DMS79 treated with DMSO at 0.1 percent for 48 hours (cell line): ENCODE data around the gene OR10K2.
"Not testable (repeated sequence)": the region's sequence is repeated elsewhere in the genome, so short reads cannot be mapped to it uniquely, and the experiment has no call there.

Experiments used
- DNase-seq: peaks from one replicate; lab custom pipeline; 2025; lab: John Stamatoyannopoulos, UW

OR10K2 gene, protein sequence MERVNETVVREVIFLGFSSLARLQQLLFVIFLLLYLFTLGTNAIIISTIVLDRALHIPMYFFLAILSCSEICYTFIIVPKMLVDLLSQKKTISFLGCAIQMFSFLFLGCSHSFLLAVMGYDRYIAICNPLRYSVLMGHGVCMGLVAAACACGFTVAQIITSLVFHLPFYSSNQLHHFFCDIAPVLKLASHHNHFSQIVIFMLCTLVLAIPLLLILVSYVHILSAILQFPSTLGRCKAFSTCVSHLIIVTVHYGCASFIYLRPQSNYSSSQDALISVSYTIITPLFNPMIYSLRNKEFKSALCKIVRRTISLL

DNA sequence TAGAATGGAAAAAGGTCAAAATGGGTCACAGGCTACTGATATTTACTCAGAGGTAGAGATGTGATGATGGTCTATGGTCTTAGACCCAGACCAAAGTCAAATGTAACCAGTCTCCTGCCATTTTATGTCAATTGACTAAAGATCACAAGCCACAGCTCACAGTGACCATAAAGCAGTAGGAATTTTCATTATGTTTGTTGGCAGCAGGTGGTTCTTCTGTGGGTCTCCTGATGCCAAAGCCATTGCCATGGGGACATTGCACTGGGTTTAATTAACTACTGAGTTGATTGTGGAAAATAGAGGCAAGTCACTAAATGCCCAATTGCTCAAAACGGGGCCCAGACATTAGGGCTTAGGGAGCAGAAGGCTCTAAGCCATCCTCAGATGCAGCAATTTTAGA is at the start of gene OR10K2:
TSS of gene OR10K2 (minus strand) at position 101 of the 400 bp plus-strand sequence. CDS start 5,371 bp downstream, outside the sequence.
- no peak for DNase-seq

DNA sequence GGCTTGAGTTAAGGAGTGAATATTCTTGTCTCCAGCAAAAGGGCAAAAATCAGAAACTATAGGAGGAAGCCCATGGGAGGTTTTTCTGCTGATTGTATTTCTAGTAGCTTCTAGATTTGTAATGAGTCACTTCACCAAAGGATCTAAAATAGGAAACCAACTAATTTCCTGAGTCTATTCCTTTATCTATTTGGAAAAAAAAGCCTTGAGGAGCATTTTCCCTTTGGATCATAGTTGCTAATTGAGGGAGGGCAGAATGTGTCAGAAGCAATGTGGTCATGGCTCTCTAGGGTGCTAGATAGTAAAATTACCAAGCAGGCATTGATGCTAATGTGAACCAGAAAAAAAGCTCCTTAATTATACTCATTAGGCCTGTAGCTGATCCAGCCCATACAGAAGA is 45.9 kb upstream of the OR10K2 start, which contains the start of gene OR10R2:
TSS of gene OR10R2 (plus strand) at position 301 of the 400 bp plus-strand sequence. CDS start 106 bp downstream, outside the sequence.
- DNase-seq: no peak

DNA sequence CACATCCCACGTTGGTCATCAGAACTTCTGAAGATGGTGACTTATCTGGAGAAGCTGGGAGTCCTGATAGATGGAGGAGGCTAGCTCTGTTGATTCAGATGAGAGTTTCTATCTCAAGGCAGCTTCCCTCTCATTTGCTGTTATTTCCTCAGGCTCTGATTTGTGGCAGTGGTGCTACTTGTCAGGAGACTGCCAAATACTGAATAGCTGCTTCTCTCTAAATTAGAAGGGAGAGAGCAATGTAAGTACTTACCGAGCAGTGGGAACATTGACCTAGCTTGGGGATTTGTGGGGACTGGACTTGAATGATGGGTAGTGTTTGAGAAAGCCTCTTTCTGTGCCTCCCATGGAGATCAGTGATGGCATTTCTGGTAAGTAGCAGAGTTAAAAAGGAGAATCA is 35.5 kb upstream of the OR10K2 start, which contains the start of gene OR10K1:
TSS of gene OR10K1 (plus strand) at position 301 of the 400 bp plus-strand sequence. CDS start 3,728 bp downstream, outside the sequence.
- DNase-seq: no peak

DNA sequence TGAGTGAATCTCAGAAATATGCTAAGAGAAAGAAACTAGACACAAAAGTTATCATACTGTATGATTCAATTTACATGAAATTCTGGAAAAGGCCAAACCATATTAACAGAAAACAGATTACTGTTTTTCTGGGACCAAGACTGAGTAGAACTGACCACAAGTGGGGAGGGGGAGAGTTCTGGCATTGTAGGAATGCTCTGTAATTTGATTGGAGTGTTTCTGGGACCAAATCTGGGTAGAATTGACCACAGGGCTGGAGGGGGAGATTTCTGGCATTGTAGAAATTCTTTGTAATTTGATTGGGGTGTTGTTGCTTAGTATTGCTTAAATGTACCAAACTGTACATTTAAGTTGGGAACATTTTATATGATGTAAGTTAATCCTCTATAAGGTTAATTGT is 32.2 kb upstream of the OR10K2 start:
- DNase-seq: no peak

DNA sequence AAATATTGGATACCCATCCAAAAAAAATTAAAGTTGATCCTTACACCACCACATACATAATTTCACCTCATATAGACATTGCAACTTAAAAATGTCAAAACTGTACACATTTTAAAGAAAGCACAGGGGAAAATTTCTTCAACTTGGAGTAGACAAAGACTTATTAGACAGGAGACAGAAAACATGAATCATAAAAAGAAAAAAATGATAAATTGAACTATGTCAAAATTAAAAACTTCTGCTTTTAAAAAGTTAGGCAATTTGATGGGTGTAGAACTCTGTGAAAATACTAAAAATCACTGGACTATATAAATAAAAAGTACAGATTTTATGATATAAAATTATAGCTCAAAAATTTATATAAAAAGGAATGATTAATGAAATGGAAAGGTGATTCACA is 31.2 kb upstream of the OR10K2 start:
- DNase-seq: no peak

DNA sequence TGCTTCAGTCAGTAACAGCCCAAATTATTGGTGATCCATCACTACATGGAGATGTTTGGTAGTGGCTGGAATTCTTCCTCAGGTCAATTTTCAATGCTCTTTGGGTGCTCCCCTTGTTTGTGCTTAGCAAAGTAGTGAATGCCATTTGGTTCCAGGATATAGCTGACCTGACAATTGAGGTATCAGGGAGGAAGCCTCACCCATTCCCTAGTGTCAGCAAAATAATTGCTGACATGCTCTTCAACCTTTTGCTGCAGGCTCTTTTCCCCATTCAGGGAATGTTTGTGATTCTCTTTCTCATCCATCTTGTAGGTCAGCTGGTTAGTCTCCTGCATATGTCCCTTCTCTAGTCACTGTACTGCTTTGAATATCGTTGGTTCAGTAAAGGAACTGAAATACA is 28.5 kb upstream of the OR10K2 start:
- no peak for DNase-seq

DNA sequence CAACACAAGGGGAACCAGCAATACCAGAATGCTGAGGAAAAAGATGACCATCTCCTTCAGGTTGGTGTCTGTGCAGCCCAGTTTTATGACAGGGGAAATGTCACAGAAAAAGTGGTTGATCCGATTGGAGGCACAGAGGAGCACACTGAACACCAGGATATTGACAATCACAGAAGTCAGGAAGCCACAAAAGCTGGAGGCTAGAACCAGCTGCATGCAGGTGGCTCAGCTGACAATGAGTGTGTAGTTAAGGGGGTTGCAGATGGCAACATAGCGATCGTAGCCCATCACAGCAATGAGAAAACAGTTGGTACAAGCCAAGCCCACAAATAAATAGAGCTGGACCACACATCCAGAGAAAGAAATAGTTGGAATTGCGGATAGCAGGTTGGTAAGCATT is 19.3 kb upstream of the OR10K2 start:
- DNase-seq: no peak

DNA sequence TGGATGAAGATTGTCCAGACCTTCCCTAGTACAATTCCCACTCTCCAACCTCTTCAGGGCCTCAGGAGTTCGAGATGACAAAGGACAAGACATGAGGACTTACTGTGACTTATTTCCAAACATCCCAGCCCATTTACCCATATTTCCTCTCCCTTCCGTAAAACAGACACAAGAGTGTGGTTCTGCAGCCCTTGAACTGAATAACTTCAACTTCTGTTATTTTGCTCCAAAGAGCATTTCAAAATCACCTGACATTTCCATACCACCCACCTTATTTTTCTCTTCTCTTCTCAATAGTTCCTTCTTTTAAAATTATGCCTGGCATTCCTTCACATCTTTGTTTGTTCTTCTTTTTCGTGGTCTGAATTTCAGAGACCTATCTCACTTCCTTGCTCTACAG is 8.7 kb upstream of the OR10K2 start:
- DNase-seq: no peak

DNA sequence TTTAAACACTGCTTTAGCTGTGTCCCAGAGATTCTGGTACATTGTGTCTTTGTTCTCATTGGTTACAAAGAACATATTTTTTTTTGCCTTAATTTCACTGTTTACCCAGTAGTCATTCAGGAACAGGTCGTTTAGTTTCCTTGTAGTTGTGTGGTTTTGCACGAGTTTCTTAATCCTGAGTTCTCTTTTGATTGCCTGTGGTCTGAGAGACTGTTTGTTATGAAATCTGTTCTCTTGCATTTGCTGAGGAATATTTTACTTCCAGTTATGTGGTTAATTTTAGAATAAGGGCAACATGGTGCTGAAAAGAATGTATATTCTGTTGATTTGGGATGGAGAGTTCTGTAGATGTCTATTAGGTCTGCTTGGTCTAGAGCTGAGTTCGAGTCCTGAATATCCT is 4.1 kb upstream of the OR10K2 start:
- not testable (repeated sequence) for DNase-seq

DNA sequence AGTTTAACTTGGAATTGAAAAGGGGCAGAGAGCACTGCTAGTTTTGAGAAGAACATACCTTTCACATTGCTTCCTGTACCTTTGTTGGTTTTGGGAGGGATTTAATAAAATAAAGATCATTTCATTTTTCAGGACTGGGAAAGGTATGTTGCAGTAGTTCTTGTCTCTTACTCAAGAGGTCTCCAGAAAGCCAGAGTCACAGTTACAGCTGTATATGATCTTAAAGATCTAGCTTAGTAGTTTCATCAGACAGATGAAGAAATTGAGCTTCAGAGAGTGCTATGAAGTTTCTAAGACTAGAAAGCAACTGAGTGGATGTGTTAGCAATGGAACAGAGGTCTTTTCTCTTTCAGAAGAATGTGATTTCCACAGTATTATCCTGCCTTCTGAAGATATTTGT is 1.0 kb downstream of the OR10K2 start:
- no peak for DNase-seq

DNA sequence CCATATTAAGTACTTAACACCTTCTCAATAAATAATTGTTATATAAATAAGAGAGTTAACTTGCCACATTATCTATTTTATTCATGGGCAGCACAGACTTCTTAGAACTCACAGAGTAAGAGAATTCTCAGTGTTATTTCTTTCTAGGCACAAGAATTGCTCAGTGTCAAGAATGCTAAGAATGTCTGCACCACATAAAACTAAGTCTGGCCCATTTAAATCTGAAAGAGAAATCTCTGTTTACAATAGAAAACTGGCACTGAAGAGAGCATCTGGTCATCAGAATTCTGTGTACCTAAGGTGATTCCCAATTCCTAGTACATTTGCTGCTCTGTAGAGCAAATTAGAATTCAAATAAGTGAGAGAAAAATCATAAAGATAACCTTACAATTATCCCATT is 3.8 kb downstream of the OR10K2 start:
- no peak for DNase-seq

DNA sequence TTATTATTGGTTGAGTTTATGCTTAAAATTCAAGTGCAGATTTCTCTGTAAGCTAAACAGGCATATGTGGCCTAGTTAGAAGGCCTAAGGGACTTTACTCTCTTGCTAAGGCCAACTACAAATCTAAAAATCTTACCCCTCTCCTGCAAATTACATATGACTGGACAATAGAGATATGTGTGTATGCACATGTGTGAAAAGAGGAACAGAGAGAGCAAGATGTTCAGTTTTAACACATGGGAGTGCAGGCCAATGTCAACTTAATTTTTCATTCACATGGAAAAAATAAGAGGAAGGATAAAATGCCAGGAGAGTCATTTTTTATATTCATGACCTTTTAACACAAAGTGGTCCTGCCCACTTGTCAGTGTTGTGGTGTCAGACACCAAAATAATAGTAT is 8.5 kb downstream of the OR10K2 start:
- no peak for DNase-seq

DNA sequence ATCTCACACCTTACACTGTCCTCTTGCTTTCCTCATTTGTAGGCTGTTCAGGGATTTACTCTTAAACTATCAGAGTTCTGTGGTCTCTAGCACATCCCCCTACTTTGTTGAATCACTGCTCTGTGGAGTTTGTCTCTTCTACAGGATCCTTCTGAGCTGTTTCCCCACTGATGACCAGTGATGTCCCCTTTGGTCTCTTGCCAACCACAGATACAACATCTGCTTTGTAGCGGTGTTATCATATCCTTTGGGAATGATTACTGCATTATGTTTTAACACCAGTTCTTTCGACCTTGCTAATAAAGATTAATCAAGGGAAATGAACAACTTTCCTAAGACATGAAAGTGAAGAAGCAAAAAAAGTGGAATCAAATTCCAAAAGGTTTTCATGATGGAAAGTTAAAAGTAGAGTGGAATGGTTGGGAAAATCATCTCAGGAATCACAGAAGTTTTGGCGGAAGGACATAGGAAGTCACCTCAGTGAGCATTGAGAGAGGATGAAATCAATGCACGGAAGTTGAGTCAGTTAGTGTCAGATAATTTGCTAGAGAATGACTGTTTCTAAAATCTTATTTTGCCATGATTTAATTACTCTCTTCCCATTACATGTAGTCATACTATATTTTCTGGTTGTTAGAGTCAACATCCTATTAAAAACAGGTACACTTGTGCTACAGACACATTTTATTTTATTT is 11.2 kb downstream of the OR10K2 start:
- DNase-seq: no peak

DNA sequence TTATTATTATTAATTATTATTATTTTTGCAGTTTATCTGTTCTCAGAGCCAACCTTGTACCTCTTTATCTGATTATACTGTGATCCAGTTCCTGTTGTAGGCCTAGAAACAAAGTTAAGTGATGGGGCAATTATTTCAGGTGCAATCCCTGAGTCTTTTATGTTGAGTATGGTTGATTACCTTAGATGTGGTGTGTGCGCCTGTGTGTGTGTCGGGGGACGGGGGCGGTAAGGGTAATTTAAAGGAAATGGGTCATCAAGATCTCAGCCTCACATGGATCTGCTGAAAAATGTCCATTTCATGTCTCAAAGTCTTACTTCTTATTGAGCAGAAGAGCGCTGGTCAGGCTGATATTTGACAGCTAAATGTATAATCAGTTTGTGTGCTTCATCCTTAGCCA is 18.9 kb downstream of the OR10K2 start:
- no peak for DNase-seq

DNA sequence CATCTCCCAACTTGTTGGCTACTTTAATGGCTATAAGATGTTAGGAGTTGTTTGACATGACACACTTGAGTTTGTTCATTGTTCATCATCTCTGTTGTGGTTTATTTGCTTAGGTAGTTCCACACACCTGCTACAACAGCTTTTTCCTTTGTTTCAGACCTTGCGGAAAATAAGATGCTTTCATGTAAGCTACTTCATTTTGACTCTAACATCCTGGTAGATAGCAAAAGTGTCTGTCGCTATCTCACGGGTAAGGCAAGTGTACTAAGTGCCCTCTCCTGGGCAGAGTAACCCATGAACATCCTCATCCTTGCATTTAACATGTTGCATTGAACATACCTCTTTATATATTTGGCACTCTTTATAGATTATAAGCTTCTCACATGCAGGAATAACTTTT is 25.2 kb downstream of the OR10K2 start:
- DNase-seq: no peak

DNA sequence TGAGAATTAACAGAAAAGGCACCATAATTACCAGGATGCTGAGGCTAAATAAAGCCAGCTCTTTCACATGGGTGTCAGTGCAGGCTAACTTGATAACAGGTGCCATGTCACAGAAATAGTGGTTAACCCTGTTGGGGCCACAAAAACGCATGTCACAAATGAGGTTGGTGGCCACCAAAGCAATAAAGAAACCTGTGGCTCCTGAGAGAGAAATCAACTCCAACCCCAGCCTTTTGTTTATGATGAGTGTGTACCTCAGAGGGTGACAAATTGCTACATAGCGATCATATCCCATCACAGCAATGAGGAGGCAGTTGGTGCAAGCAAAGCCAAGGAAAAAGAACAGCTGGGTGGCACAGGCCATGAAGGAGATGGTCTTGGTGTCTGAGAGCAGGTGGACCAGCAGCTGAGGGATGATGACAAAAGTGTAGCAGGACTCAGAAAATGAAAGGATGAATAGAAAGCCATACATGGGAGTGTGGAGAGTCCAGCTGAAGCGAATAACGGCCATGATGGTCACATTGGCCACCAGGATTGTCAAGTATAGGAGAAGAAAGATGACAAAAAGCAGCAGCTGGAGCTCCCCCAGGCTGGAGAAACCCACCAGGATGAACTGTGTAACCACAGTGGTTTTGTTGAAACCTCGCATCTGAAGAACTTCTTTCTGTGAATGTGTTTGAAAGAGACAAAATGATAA is 27.1 kb downstream of the OR10K2 start, which contains the start of gene OR10T2:
TSS of gene OR10T2 (minus strand) at position 649 of the 697 bp plus-strand sequence. CDS start at position 649, 0 bp downstream.
- no peak for DNase-seq

DNA sequence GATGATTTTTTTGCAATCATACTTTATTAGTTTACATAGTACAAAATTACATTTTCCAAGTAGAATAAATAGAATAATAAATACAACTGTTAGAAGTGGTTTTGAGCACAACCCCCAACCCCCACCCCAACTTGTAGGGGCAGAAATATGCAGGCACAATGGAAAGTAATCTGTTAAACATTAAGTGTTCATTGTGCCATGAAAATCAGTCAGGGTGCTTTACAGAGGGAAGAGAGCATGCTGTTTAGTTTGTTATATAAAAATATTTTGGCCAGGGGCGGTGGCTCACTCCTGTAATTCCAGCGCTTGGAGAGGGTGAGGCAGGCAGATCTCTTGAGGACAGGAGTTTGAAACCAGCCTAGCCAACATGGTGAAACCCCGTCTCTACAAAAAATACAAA is 29.4 kb downstream of the OR10K2 start:
- no peak for DNase-seq

DNA sequence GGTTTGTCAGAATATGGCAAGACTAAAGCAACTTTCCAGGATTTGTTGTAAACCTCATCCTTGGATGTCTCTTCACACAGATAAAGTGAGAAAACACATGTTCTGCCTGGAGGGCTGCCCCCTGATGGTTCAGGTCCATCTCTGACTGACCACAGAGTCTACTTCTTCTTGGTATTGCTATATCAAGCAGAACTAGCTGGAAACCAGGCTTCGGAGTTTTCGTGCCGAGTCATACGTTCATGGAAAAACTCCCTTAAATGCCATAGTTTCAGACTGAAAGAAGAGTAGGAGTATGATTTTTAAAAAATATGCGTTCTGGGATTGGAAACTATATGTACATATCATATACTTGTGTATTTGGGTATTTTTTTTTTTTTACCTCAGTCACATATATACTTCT is 32.6 kb downstream of the OR10K2 start:
- DNase-seq: no peak

DNA sequence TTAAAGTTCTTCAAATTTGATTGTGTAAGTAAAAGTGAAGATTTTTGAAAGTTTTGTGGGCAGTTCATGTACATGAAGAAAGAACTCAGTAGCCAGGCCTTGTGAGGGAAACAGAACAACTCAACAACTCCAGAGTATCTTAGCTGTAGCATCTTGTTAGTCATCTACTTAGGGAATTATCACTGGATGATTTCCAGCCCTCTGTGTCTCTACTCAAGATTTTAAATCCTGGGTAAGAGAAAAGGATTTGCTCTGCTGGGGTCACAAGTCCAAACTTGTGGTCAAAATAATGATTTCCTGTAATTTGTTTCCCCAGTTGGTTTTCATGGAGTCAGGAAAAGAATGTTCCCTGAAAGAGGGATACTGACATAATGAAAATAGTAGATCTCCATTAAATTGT is 34.9 kb downstream of the OR10K2 start:
- no peak for DNase-seq

DNA sequence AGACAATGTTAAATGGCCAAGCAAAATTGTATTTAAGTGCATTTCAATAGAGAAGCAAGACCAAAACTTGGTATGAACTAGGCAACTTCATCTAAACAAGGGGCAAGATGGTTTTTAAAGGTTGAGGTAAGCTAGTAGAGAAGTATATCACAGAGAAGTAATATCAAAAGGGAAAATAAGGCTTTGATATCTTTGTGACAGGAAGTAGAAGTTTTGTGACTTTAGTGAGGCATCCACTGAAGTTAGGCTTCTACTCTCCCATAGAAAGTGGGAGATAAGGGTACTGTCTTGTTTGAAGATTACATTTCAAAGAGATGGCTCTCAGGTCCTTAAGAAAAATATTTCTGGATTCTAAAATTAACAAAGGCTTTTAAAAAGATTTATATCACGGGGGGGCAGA is 35.7 kb downstream of the OR10K2 start:
- DNase-seq: no peak

DNA sequence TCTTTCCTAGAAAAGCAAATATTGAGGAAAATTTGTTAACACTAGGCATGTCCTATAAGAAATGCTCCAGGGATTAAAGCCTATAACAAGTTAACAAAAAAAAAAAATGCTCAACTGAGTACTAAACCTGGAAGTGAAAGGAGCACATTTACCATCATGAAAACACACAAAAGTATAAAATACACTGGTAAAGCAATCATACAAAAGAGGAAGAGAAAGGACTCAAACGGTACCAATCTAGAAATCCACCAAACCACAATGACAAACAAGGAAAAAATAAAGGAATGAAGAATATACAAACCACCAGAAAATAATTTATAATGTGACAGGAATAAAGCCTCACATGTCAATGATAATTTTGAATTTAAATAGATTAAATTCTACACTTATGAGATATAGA is 51.2 kb downstream of the OR10K2 start:
- no peak for DNase-seq

DNA sequence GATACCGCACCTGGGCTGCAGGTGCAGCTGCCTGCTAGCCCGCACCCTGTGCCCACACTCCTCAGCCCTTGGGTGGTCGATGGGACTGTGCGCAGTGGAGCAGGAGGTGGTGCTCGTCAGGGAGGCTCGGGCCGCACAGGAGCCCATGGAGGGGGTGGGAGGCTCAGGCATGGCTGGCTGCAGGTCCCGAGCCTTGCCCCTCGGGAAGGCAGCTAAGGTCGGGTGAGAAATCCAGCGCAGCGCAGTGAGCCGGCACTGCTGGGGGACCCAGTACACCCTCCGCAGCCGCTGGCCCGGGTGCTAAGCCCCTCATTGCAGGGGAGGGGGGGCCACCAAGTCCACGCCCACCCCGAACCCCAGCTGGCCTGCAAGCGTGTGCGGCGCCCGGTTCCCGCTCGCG is 51.9 kb downstream of the OR10K2 start:
- DNase-seq: not testable (repeated sequence)
